NCI-H2196 treated with DMSO at 0.1 percent for 48 hours (cell line): ENCODE results near the gene BRD1.

Experiments
- DNase-seq: peaks from one replicate; lab custom pipeline; 2025; ENCODE audit not compliant: unreplicated experiment; lab: John Stamatoyannopoulos, UW

Gene BRD1

GRCh38 chr22:49754696-49755630, 72.7 kb downstream of the BRD1 start:
- DNase-seq: no peak

- peak; percentile 44 for DNase-seq
Observed at GRCh38 chr22:49753961-49754695, 73.5 kb downstream of the BRD1 start.

DNA sequence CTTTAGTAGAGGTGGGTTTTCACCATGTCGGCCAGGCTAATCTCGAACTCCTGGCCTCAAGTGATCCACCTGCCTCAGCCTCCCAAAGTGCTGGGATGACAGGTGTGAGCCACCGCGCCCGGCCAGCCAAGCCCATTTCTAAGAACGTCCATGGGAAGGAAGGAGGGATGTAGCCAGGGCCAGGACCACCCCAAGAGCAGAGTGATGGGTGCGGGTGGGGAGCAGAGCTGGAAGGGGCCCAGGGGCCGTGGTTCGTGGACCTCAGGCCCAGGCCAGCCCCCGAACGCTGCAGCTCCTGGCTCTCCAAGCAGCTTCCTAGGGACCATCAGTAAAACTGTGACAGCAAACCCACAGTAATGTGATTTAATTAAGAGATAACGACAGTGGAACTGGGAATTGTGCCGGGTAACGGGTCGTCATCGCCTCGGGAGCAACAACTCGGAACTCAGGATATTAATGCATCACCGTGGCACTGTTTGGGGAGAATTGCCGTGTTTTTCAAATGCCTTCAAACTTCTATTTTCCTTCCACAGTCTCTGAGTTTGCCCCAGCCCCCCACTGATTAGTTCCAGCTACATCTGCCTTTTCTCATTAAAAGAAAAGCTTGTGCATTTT, 74.3 kb downstream of the BRD1 start:
- DNase-seq: no peak

DNA sequence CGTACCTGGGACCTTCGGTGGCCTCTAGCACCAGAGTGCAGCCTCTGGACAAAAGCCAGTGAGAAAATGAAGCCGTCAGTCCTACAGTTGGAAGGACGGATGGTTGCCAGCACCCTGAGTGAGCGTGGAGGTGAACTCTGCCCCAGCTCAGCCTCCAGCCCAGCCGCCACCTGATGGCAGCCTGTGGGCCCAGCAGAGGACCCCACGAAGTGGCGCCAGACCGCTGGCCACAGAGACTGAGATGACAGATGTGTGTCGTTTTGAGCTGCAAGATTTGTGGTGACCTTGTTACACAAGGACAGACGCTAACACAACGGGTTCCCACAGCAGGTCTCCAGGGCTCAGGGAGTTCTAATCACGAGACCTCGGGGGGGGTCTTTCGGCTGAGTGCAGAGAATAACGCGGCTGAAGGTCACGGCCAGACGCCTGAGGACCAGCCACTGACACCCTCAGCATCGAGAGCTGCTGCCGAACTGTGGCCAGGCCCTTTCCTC, 75.0 kb downstream of the BRD1 start:
- no peak for DNase-seq

DNA sequence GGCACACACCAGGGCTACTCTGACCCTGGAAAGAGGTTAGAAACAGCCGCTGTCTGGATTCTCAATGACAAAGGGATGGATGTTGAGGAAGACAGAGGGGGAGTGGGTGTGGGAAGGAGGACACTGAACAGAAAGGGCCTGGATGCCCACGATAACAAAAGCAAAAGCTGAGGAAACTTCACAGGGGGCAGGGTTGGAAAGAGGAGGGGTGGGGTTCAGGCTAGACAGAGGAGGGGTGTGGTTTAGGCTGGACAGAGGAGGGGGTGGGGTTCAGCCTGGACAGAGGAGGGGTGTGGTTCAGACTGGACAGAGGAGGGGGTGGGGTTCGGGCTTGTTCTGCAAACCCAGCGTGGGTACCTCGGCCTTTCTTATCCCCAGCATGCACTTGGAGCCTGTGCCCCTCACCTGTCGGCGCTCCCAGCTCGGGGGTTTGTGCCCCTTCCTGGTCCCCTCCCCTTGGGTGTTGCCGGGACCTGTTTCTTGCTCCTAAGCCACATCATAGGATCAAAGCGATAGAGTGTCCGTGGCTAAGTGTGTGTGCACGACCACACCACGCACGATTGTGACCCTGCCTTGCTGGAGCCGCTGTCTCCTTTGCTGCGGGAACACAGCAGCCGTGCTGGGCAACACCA, 75.6 kb downstream of the BRD1 start:
- no peak for DNase-seq

- DNase-seq: no peak
Observed at GRCh38 chr22:49751318-49751965, 76.2 kb downstream of the BRD1 start.

DNA sequence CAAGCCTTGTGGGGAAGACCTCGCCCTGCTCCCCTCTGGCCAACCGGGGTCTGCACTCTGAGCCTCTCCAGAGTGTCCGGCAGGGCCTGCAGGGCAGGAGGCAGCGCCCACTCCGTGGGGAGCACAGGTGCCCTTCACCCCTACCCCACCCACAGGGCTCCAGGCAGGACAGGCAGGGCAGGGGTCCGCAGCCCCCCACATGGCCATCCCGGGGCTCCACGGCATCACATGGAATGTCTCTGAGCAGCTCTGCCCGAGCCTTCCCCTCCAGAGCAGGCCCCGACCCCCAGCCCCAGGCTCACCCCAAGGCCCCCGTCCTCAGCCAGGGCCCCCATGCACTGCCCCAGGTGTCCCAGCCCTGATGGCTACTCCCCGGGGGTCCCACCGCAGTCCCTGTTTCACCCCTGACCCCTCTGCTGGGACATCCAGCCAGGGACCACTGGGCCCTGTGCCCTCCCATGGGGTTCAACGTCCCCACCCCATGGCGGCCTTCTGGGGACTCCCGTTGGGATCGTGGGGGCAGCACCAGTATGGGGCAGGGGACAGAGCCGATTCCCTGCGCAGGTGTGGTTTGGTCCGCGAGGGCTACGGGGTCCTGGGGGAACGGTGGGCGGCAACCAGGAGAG, 77.7 kb downstream of the BRD1 start:
- DNase-seq: no peak

DNA sequence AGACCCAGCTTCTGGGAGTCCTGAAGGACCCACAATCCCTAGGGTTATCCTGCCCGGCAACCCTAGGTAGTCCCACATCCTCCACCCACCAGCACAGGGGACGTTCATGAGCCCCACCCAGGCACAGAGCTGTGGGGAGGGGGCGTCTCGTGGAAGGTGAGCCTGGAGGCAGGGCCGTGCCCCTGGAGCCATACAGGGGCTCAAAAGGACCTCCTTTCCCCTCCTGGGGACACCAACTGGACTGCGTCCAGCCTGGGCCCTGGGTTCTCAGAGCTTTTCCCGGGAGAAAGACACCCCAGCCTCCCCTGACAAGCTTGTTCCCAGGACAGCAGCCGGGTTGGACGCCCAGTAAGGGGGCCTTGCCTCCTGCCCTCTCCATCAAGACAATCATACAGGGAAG, 78.4 kb downstream of the BRD1 start:
- DNase-seq: no peak

DNA sequence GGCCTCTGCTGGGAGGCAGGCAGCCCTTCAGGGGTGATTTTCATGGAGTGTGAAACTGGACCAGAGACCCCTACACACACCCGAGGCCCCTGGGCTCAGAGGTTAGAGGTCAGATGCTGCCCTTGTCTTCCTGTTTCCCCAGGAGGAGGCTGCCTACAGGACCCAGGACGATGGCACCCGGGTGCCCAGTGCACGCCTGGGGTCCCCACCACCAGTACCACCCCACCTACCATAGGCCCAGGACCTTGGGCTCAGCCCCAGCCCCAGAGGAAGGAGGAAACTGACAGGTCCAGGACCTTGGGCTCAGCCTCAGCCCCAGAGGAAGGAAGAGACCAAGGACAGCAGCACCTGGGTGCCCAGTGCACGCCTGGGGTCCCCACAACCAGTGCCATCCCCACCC, 79.2 kb downstream of the BRD1 start:
- DNase-seq: no peak

DNA sequence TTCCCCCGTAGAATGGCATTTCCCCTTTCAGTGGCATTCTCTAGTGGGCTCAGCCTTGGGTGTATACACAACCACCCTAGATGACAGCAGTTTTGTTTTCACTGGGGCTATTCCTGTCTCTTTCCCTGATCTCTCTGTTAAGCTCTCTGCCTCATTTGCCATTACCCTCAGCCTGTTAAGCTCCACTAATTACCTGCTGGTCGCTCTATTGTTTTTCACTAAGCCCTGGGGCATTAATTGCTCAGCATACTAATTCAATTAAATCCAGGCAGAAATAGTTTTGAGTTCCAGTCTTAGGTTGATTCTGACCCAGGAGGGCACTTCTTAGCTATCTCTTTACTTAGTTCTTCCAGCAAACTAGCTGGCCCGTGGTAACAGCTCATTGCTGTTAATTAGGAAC, 80.0 kb downstream of the BRD1 start:
- DNase-seq: no peak

GRCh38 chr22:49747130-49747529, 80.5 kb downstream of the BRD1 start:
- no peak for DNase-seq

DNA sequence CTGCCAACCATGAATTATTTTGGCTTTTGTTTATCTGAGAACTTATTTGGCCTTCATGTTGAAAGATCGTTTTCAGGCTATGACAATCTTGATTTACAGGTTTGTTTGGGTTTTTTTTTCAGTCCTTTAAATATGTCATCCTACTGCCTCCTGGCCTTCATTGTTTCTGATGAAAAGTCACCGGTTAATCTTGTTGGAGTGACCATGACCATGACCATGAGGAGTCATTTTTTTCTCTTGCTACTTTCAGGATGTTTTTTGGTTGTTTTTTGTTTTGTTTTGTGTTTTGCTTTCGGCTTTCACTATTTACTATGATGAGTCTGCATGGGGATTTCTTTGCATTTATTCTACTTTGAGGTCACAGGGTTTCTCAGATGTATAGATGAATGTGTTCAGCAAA, 81.6 kb downstream of the BRD1 start:
- no peak for DNase-seq

DNA sequence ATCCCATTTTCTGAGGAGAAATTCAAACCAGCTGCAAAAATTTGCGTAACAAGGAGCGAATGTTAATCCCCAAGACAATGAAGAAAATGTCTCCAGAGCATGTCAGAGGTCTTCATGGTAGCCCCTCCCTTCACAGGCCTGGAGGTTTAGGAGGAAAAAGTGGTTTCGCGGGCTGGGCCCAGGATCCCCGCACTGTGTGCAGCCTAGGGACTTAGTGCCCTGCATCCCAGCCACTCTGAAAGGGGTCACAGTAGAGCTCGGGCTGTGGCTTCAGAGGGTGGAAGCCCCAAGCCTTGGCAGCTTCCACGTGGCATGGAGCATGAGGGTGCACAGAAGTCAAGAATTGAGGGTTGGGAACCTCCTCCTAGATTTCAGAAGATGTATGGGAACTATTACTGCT, 87.4 kb downstream of the BRD1 start:
- no peak for DNase-seq

DNA sequence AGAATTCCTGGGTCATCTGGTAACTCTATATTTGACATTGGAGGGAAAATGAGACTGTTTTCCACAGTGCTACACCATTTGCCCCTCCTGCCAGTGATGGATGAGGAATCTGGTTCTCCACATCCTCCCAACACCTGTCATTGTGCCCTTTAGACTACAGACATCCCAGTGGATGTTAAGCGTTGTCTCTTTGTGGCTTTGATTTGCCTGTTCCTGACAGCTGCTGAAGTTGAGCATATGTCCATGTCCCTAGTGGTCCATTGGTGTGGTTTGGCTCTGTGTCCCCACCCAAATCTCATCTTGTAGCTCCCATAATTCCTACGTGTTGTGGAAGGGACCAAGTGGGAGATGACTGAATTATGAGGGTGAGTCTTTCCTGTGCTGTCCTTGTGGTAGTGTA, 88.5 kb downstream of the BRD1 start:
- no peak for DNase-seq

- DNase-seq: no peak
Observed at GRCh38 chr22:49738566-49738965, 89.1 kb downstream of the BRD1 start.

- no peak for DNase-seq
Observed at GRCh38 chr22:49738006-49738405, 89.7 kb downstream of the BRD1 start.

- DNase-seq: no peak
Observed at GRCh38 chr22:49737101-49737551, 90.5 kb downstream of the BRD1 start.

DNA sequence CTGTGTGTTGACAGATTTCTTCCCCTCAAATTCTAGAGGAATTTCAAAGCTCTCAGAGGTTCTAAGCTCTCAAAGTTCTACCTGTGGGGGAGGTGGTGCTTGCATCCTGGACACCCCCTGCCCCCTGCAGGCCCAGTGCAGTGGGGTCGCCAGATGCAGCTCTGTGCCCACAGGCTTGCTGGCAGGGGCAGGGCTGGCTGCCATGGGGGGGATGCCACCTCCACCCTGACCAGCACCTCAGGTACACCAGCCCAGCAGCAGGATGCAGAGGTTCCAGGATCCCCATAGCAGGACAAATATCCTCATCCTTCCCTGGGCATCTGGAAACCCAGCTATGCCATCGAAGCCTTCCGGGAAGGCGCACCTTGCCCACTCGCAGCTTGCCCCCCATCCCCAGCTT, 91.1 kb downstream of the BRD1 start:
- DNase-seq: no peak

DNA sequence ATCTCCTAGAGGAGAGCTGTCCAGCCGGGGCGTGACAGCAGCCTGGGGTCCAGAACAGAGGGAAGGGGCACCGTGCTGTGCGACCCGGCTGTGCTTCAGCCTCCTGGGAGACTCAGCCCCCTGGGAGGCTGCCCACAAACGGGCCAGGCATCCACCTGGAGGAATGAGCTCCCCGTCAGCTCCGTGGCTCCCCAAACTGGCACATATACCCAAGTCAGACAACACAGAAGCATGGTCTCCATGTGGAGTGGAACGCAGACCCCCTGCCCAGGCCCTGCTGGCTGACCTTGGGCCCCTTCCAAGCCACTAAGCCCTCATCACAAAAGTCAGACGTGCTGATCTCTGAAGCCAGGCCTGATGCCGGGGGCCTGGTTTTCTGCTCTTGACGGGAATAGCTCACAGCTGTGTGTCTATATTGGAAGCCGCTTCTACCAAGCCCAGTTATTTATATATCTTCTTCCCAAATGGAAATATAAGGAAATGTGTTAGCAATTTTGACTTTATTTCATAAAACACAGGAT, 91.7 kb downstream of the BRD1 start:
- DNase-seq: no peak

DNA sequence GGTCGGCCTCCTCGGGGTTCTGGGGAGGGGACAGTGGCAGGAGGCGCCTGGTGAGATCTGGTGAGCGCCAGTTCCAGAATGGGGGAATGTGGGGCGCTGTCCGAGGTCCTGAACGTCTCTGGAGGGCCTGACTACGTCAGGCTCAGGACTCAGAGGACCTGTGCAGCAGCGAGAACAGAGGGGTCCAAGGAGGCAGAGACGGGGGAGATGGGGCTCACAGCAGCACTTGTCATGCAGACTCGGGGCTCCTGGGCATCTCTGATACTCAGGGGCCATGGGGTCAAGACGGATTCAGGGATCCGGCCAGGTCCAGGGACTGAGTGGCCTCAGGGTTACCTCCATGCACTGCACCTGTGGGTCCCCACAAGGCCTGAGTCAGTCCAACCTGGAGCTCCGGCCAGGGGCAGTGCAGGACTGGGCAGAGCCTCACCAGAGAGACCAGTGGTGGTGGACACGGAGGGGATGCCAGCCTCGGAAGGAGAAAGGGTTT, 92.2 kb downstream of the BRD1 start:
- DNase-seq: no peak
